Hepatocyte (in vitro differentiated cells): ENCODE data around the gene PAM. TPM values are rescaled to one million over a fixed set of nuclear protein-coding genes. Genes with fewer than 3 reads are reported as not detected.

Experiments used
- DNase-seq: peaks from one replicate; pipeline ENCODE4 v3.0.0-alpha.2; 2016; ENCODE audit warnings: low spot score
- H2AFZ ChIP-seq: fragments of 200-600 bp; sonication (generic); 2 replicates; pipeline ENCODE4 v1.6.0; 2016; ENCODE audit warnings: antibody characterized with exemption, mild to moderate bottlenecking
- H3K27ac ChIP-seq: fragments of 200-600 bp; sonication (generic); 2 replicates; pipeline ENCODE4 v1.5.1; 2016; ENCODE audit warnings: mild to moderate bottlenecking
- H3K27me3 ChIP-seq: fragments of 200-600 bp; sonication (generic); 2 replicates; pipeline ENCODE4 v1.6.1; 2016
- H3K36me3 ChIP-seq: fragments of 200-600 bp; sonication (generic); replicated peaks from 2 replicates; pipeline ENCODE4 v1.5.1; 2016; ENCODE audit warnings: low read depth; ENCODE audit not compliant: insufficient read depth
- H3K4me1 ChIP-seq: fragments of 200-600 bp; sonication (generic); 2 replicates; pipeline ENCODE4 v1.5.1; 2016; ENCODE audit warnings: mild to moderate bottlenecking, moderate library complexity; ENCODE audit not compliant: insufficient read depth
- H3K4me2 ChIP-seq: fragments of 200-600 bp; sonication (generic); 2 replicates; pipeline ENCODE4 v1.6.0; 2016
- H3K4me3 ChIP-seq: fragments of 200-600 bp; sonication (generic); 2 replicates; pipeline ENCODE4 v1.5.1; 2016; ENCODE audit warnings: mild to moderate bottlenecking
- H3K79me2 ChIP-seq: fragments of 200-600 bp; sonication (generic); 2 replicates; pipeline ENCODE4 v1.6.0; 2017; ENCODE audit warnings: mild to moderate bottlenecking
- H3K9me2 ChIP-seq: fragments of 200-600 bp; sonication (generic); replicated peaks from 2 replicates; pipeline ENCODE4 v1.6.0; 2017; ENCODE audit warnings: mild to moderate bottlenecking; ENCODE audit not compliant: insufficient read depth
- H3K9me3 ChIP-seq: fragments of 200-600 bp; sonication (generic); 2 replicates; pipeline ENCODE4 v1.5.1; 2016; ENCODE audit warnings: low read depth, mild to moderate bottlenecking
- H4K20me1 ChIP-seq: fragments of 200-600 bp; sonication (generic); 2 replicates; pipeline ENCODE4 v1.6.0; 2016; ENCODE audit warnings: mild to moderate bottlenecking; ENCODE audit not compliant: insufficient read depth, poor library complexity, severe bottlenecking
- CTCF ChIP-seq: fragments of 200-600 bp; sonication (generic); IDR thresholded peaks from 2 replicates; pipeline ENCODE4 v1.5.1; 2016; ENCODE audit warnings: antibody characterized with exemption, mild to moderate bottlenecking; ENCODE audit not compliant: poor library complexity
- EZH2 ChIP-seq: fragments of 200-600 bp; sonication (generic); IDR thresholded peaks from 2 replicates; pipeline ENCODE4 v1.6.1; 2016; ENCODE audit warnings: antibody characterized with exemption, mild to moderate bottlenecking, borderline replicate concordance
- EZH2phosphoT487 ChIP-seq: fragments of 200-600 bp; sonication (generic); IDR thresholded peaks from one replicate; pipeline ENCODE4 v1.6.1; 2018; ENCODE audit warnings: antibody characterized with exemption, mild to moderate bottlenecking, low read depth, moderate library complexity; ENCODE audit not compliant: unreplicated experiment, severe bottlenecking
- WGBS: methylation state at CpG from one replicate; pipeline ENCODE4 v1.1.6; 2016; ENCODE audit warnings: low lambda C conversion rate; ENCODE audit errors: missing lambda C conversion rate; 5-methylcytosine and 5-hydroxymethylcytosine counted together
- polyA plus RNA-seq: library from polyadenylated mRNA; unstranded; fragments of >200 nt; fragmentation: Nextera tagmentation; extraction: Ambion mirVana; gene quantifications from 2 replicates; pipeline ENCODE4 v1.2.1, GENCODE V29; 2016
- total RNA-seq: library from RNA; depleted of rRNA; stranded (reverse); fragments of >200 nt; gene quantifications from 2 replicates; pipeline ENCODE4 v1.2.3, GENCODE V29; 2014

The PAM gene
- total and polyA plus RNA-seq, 2 experiments from 2014 or later: 118 to 158 TPM

DNA sequence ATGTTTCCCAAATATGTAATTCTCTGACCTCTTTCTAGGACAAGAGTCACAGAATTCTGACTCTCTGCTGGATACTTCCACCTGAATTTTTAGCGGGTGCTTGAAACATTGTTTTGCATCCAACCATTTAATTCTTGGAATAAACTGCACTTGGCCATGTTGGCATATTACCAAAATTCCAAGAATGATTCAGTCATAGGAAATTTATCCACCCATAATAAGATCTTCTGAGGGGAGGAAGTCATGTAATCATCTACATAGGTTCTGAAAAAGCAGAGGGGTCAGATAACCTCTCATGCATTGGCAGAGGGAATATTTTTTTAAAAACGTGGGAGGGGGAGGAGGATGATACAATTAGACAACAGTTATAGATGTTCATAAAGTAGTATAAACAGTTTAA is 156.9 kb downstream of the PAM start:
- no peaks in the 10 kb centered on the region for H3K27me3 ChIP-seq
- H2AFZ ChIP-seq: no peak overlapping the region
- no peaks in the 10 kb centered on the region for H3K79me2 ChIP-seq
- no peaks in the 10 kb centered on the region for H4K20me1 ChIP-seq
- H3K4me1 ChIP-seq: peaks cover 7% of the 10 kb centered on the region
- H3K9me2 ChIP-seq: no peaks in the 10 kb centered on the region
- no peaks in the 10 kb centered on the region for H3K9me3 ChIP-seq
- no peak for TF ChIP-seq CTCF
- TF ChIP-seq EZH2phosphoT487: no peak
- TF ChIP-seq EZH2: no peak
- H3K27ac ChIP-seq: no peak overlapping the region
- H3K4me3 ChIP-seq: no peak overlapping the region
- no peak overlapping the region for H3K4me2 ChIP-seq
- DNase-seq: no peak
- no peaks in the 10 kb centered on the region for H3K36me3 ChIP-seq
- 75% methylated on average over 2 of the region's 2 CpGs for WGBS

DNA sequence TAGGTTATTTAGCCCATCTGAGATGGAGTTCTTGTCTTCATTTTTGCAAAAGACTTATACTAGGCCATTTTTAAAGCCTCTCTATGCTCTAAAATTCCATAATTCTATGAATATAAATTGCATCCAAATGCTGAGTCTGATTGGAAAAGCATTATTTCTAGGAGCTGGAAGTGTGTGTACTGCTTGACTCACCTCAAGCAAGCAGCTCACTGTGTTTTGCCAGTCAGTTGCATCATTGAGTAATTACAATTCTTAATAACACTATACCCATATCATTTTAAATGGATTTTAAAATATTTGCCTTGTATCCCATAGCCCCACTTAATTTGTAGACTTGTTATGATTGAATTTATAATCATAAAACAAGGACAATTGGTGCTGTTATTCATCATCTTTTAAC is 161.0 kb downstream of the PAM start:
- Histone ChIP-seq H3K4me1 (no peaks in the 10 kb centered on the region), H3K27ac (no peak overlapping the region), H3K36me3 (no peaks in the 10 kb centered on the region), H3K4me3 (no peak overlapping the region), H3K79me2 (no peaks in the 10 kb centered on the region), H3K27me3 (no peaks in the 10 kb centered on the region), H3K9me3 (no peaks in the 10 kb centered on the region), H2AFZ (no peak overlapping the region), H3K9me2 (no peaks in the 10 kb centered on the region), H3K4me2 (no peak overlapping the region), H4K20me1 (no peaks in the 10 kb centered on the region)
- DNase-seq: no peak
- TF ChIP-seq EZH2: no peak
- no peak for TF ChIP-seq CTCF
- TF ChIP-seq EZH2phosphoT487: no peak

- no peaks in the 10 kb centered on the region for H3K9me2 ChIP-seq
- H3K27ac ChIP-seq: no peak overlapping the region
- no peak for TF ChIP-seq EZH2
- no peak for TF ChIP-seq CTCF
- TF ChIP-seq EZH2phosphoT487: no peak
- H3K36me3 ChIP-seq: no peaks in the 10 kb centered on the region
- H3K27me3 ChIP-seq: no peaks in the 10 kb centered on the region
- peaks cover 10% of the 10 kb centered on the region for H3K4me1 ChIP-seq
- H3K4me2 ChIP-seq: no peak overlapping the region
- H3K4me3 ChIP-seq: no peak overlapping the region
- 85% methylated on average over 1 of the region's 1 CpG for WGBS
- no peak overlapping the region for H2AFZ ChIP-seq
- no peaks in the 10 kb centered on the region for H3K9me3 ChIP-seq
- H4K20me1 ChIP-seq: no peaks in the 10 kb centered on the region
- no peaks in the 10 kb centered on the region for H3K79me2 ChIP-seq
- no peak for DNase-seq
Measured at GRCh38 chr5:102918986-102919610, 164.0 kb downstream of the PAM start.
